GF-D8 (cell line): ENCODE data around the gene CNTNAP2.

Source experiments
- DNase-seq: peaks from one replicate; lab custom pipeline; 2025; lab: John Stamatoyannopoulos, UW

Gene CNTNAP2

GRCh38 chr7:147941381-147941780, 1824.8 kb downstream of the CNTNAP2 start:
- no peak for DNase-seq

DNA sequence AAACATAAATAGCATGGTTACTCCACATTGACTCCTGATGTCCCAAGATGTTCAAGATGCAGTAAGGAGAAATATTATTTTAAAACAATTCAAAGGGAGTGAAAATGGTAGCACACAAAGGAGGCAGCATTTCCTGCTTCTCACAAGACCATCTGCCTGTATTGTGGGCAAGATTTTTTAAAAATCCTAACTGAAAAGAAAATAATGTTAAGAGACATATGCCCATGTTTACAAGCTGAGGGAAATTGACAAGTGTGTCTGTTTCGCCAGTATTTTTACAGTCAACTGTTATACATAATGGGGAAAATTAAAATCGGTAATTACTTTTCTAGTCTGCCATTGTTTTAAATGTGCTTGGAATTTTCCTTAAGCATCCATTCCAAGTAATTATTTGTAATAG, 1827.7 kb downstream of the CNTNAP2 start:
- DNase-seq = no peak

DNA sequence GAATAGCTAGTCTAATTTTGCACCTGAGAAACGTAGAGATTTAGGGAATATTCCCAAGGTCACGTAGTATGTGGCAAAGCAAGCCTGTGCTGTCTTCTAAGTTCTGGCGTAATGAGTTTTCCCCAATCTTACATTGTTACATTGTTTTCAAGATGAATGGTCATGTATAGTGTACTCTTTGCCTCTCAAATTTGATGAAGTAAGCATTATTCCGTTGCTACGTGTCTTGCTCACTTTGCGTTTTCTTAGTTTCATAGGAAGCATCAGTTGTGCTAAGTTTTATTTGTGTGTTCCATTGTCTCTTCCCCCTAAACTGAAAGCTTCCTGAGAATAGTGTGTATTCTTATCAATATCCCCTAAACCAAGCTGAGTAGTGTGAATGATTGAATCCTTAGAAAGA, 1836.3 kb downstream of the CNTNAP2 start:
- no peak for DNase-seq

GRCh38 chr7:147968046-147968610, 1851.5 kb downstream of the CNTNAP2 start:
- DNase-seq = no peak

- no peak for DNase-seq
Observed at GRCh38 chr7:147971606-147972110, 1855.1 kb downstream of the CNTNAP2 start.

DNA sequence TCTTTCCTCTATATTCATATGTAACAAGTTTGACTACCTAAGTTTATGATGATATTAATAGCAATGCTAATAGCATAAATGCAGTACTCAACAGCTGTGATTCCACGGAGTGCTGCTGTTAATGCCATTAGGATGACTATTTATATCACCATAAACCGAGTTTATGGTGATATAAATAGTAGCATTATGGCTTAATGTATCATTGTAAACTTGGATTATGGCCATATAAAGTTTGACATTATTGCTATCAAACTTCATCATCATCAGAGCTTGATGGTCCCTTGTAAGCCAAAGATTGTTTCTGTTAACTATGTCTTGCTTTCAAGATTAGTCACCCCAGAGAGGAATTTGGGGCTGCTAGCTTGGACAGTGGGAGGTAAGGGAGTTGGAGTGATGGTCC, 1861.6 kb downstream of the CNTNAP2 start:
- no peak for DNase-seq

- no peak for DNase-seq
Observed at GRCh38 chr7:147978651-147979050, 1862.0 kb downstream of the CNTNAP2 start.

DNA sequence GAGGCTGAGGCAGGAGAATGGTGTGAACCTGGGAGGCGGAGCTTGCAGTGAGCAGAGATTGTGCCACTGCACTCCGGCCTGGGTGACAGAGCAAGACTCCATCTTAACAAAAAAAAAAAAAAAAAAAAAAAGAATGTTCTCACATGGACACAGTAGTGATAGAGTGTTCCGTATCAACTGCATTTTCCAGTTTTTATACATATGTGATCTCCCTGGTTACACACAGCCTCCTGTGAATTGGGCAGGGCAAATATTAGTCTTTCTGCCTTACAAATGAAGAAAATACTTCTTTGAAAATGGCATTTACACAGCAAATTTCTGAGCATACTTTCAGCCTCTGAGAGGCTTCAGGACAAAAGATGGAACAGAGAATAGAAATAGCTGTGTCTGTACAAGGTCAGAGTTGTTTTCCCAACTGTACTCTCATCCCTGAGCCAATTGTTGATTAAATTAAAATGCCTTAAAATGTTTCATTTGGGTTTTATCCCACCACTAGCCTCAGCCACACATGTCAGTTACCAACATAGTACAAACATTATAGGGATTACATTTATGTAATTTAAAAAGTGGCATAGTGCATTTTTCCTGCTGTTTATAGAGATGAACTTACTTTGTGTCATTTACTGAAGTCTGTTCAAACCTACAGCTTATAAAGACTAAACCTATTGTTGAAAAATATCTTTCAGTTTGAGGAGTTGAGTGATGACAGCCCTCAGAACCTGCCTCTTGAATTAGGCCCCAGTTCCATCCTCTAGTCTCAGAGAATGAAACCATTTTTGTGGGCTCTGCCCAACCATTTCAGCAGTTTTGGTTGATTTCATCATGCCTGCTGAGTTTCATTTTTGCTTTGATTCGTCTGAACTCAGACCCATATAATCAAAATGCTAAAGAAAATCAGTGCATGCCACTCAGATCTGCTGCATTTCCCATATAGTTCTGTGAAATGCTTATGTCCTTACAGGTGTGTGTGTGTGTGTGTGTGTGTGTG, 1864.5 kb downstream of the CNTNAP2 start:
- no peak for DNase-seq

- DNase-seq = no peak
Observed at GRCh38 chr7:147982307-147982706, 1865.7 kb downstream of the CNTNAP2 start.

DNA sequence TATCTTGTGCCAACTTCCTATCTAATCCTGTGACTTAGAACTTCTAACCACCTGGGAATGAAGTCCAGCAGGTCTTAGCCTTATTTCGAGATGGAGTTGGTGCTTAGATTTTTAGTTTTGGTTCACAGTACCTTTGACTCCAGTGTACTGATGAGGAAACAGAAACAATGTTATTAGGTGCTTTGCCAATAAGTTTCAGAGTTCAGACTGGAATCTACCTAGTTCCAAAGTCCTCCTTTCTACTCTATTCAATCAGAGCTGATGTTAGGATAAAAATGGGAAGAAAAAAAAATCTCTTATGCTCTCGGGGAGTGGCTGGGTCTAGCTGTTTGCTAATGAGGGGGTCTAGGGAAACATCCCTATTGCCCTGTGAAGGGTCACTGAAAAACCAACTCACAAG, 1867.7 kb downstream of the CNTNAP2 start:
- DNase-seq = no peak

DNA sequence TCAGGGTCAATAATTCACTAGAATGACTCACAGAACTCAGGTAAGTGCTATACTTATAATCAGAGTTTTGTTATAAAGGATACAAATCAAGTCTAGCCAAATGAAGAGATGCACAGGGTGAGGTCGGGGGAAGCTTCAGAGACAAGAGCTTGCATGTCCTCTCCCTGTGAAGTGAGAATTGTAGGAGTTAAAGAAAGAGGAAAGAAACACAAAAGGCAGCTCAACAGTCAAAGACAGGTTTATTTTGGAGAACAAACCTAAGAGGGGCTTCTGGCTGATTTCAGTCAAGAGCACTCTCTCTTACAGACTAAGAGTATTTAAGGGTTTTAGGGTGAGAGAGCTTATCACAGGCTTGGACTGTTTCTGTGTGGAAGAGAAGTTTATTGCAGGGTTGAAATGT, 1873.5 kb downstream of the CNTNAP2 start:
- no peak for DNase-seq

GRCh38 chr7:147990942-147991341, 1874.3 kb downstream of the CNTNAP2 start:
- no peak for DNase-seq

DNA sequence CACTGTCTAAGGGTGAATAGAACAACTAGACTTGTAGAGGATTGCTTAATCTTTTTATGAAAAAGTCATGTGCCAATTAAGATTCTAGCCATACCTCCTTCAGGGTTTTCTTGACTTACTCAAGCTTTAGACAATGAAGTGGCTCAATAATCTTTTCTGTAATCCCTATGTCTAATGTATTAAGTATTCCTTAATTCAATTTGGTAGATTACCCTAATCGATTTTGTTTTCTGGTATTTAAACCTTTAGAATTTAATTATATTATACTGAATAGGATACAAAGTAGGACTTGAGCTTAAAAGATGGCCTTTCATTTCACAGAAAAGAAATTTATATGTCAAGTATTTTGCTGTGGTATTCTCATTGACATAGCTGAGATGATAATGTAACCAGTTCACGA, 1876.1 kb downstream of the CNTNAP2 start:
- no peak for DNase-seq

DNA sequence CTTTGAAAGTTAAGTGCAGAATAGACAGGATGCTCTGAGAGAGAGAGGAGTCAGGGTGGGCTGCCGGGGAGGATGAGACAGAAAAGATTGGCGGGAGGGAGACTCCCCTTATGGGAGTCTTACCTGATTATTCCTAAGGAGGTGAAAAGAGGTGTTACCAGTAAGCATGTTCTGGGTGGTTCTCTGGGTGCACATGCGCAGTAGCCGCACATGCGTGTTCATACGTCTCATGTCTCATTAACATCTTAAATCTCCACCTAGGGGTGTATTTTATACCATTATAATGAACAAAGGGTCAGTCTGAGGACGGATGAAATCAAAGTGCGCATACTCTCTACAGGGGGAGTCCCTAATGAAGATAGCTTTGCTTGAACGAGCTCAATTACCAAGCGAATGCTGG, 1881.0 kb downstream of the CNTNAP2 start:
- no peak for DNase-seq

- DNase-seq = no peak
Observed at GRCh38 chr7:147999962-148000361, 1883.4 kb downstream of the CNTNAP2 start.

DNA sequence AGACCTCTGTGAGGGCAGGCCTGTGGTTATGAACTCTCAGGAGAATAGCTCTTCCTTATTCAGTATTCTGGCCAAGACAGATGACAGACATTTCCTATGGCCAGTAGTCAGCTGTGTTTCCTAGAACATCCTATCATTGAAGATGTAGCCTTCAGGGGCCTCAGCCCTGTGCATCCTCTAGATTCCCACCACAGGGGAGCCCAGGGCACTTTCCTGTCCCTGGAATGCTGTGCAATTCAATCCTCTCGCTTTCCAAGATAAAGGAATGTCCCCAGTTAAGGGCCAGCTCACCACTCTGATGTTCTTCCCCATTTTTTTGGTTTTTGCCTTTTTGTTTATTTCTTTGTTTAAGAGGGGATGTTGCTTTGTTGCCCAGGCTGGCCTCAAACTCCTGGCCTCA, 1895.2 kb downstream of the CNTNAP2 start:
- DNase-seq = no peak

DNA sequence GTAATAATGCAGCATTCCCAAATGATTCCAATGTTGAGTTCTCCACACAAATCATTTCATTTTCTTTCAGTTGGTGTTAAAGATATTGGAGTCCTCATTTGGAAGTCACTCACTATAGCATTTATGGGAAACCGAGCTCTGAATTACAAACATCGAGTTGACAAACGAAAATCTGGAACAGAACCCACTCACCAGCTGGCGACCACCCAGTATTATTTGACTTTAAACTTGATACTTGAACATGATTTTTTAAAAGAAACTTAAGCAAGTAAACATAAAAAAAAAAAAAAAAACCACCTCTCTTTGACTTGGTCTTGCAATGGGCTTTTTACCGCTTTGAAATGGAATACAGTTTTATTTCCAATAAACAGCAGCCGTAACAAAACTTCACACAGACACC, 1897.4 kb downstream of the CNTNAP2 start:
- no peak for DNase-seq

GRCh38 chr7:148014541-148014940, 1897.9 kb downstream of the CNTNAP2 start:
- no peak for DNase-seq

GRCh38 chr7:148017126-148017525, 1900.5 kb downstream of the CNTNAP2 start:
- DNase-seq = no peak

DNA sequence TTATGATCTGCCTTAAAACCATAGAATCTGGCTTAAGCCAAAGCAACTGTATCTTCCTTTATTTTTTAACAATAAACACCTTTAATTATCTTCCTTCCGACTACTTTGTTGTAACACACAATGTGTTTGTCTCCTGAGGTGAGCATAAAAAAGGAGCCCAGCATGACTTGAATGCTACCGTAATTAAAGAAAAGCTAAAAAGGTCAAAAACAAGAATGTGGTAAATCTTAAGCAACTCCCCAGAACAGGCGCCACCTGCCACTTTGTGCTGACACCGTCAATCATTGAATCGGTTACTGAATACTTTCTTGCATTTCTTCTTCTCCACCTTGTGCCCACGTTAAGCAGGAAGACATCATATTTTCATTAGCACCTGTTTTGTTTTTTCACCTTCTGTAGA, 1904.1 kb downstream of the CNTNAP2 start:
- DNase-seq = no peak

DNA sequence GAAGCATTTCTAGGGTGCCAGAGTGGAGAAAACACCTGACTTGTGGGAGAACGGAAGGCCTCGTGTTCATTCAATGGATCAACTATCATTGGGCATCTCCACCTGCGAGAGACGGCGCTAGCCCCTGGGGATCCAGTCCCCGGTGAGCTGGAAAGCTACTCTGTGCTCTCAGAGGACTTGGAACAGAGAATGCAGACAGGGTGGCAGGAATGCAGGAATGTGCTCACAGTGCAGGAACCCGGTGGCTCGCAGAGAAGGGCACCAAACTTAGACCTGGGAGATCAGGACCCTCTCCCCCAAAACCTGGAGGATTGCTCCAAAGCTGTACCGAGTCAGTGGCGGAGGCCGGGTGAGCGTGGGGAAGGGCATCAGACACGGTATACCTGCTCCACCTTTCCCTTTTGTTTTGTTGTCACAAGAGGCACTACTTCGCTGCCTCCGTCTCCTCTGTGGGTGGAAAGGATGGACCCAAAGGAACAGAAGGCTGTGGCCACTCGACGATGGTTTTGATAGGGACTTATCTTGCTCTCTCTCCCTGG, 1905.0 kb downstream of the CNTNAP2 start:
- DNase-seq = no peak

DNA sequence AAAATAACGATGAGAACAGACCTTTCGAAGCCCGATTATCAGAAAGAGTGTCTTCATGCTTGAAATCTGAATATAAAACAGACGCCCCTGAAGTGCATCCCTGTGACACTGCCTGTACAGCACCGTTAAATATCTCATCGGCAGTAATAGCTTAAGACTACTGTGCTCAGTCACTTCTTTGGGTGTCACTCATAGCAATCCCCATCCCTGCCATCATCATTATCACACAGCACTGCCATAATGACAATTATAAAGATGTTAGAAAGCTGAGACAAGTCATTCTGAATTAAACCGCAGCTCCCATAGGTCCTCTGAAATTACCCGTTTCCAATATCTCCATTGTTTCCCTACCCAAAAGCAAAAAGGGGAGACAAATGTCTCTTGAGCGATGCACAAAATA, 1906.2 kb downstream of the CNTNAP2 start:
- DNase-seq = no peak

DNA sequence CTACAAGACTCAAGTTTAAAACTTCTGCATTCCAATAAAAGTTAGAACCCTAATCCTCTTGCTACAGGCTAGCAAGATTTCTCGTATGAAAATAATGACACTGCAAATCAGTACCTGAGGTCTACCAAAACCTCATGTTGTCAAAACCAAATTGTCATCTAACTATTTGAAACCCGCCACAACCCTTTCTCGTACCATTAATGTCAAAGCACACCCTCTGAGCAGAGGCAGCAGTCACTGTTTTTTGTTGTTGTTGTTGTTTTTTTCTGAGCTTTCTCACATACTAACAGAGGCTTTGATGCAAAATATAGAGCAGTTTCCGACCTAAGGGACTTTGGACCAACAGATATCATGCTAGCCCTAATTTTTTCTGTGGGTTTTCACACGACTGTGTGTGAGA, 1910.1 kb downstream of the CNTNAP2 start:
- DNase-seq = no peak
